ENCODE data around the gene KRT71. TPM values are rescaled to one million over a fixed set of nuclear protein-coding genes. Genes with fewer than 3 reads are reported as not detected.

KRT71 gene
- total RNA-seq, 2 donors from 2014 or later, result not detected

DNA sequence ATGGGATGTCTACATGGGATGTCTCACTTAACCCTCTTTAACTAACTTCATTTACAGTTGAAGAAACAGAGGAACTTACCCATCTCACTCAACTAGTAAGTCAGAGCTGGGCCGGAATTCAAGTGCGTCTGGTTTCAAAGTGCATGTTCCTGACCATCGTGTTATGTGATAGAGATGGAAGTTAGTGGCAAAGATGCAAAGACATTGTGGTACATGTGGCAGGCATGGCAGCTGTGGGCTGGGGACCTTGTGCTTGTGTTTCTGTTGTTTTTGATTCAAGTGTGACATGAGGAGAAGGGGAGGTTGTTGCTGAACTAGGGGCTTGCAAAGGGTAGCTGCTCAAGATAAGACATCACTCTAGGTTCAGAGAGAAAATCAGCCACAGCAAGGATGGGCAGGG is 23.0 kb upstream of the KRT71 start:
- no peaks in the 10 kb centered on the region for H3K4me1 ChIP-seq (ENCODE audit: control insufficient read depth, insufficient read depth, low read length)
- no peaks in the 10 kb centered on the region for H3K9me3 Mint-ChIP-seq
- no peaks in the 10 kb centered on the region for H3K9me3 ChIP-seq (ENCODE audit: control insufficient read depth, low read length)
- no peak overlapping the region for H3K9ac ChIP-seq (ENCODE audit: extremely low read depth, low read length, poor library complexity, severe bottlenecking)
- H3K27me3 Mint-ChIP-seq (ENCODE audit: insufficient read depth), result peaks cover 10% of the 10 kb centered on the region
- TF ChIP-seq, protein P1, sequence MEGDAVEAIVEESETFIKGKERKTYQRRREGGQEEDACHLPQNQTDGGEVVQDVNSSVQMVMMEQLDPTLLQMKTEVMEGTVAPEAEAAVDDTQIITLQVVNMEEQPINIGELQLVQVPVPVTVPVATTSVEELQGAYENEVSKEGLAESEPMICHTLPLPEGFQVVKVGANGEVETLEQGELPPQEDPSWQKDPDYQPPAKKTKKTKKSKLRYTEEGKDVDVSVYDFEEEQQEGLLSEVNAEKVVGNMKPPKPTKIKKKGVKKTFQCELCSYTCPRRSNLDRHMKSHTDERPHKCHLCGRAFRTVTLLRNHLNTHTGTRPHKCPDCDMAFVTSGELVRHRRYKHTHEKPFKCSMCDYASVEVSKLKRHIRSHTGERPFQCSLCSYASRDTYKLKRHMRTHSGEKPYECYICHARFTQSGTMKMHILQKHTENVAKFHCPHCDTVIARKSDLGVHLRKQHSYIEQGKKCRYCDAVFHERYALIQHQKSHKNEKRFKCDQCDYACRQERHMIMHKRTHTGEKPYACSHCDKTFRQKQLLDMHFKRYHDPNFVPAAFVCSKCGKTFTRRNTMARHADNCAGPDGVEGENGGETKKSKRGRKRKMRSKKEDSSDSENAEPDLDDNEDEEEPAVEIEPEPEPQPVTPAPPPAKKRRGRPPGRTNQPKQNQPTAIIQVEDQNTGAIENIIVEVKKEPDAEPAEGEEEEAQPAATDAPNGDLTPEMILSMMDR (conservative IDR thresholded peaks at IDR 0.05), result no peak
- DNase-seq, result no peak
- no peak overlapping the region for H3K4me3 Mint-ChIP-seq
- no peak overlapping the region for H3K4me3 ChIP-seq (ENCODE audit: low read length)
- peaks cover 4% of the 10 kb centered on the region for H3K4me1 Mint-ChIP-seq
- H3K27ac ChIP-seq (ENCODE audit: low read depth, low read length), result no peak overlapping the region
- no peaks in the 10 kb centered on the region for H3K36me3 Mint-ChIP-seq (ENCODE audit: low read depth)
- WGBS, 2 experiments (ENCODE audit: insufficient coverage in 1 of 2, insufficient read length in 1 of 2), result 94% methylated on average over 3 of the region's 3 CpGs; no CpG with 5 or more reads in 1 of the 2 experiments
- no peaks in the 10 kb centered on the region for H3K27me3 ChIP-seq (ENCODE audit: control insufficient read depth, insufficient read depth, low read length, poor library complexity, severe bottlenecking)
- H3K36me3 ChIP-seq (ENCODE audit: control insufficient read depth, insufficient read depth, low read length), result no peaks in the 10 kb centered on the region
- no peak overlapping the region for H3K27ac Mint-ChIP-seq

DNA sequence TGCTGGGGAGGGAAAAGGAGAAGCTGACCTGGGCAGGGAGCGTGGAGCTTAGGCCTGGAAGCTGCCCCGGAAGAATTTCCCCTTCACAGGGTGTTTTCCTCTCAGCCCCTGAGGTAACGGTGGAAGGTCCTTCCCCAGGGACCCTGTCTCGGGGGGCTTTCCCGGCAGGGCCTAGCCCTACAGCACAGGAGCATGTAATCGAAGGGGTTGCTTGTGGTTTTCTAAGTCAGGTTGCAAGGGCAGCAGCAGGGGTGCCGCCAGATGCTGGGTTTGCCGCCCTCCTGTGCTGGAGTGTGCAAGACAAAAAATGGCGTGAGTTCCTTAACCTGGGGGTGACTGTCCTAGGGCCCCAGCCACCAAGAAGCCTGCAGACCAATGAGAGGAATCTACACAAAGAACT is 22.3 kb upstream of the KRT71 start:
- Mint-ChIP-seq H3K4me1 (no peaks in the 10 kb centered on the region), H3K36me3 (ENCODE audit: low read depth) (no peaks in the 10 kb centered on the region), H3K27ac (no peak overlapping the region), H3K4me3 (no peak overlapping the region), H3K9me3 (no peaks in the 10 kb centered on the region), H3K27me3 (ENCODE audit: insufficient read depth) (peaks cover 14% of the 10 kb centered on the region)
- no peak overlapping the region for H3K4me3 ChIP-seq (ENCODE audit: low read length)
- no peaks in the 10 kb centered on the region for H3K36me3 ChIP-seq (ENCODE audit: control insufficient read depth, insufficient read depth, low read length)
- H3K9me3 ChIP-seq (ENCODE audit: control insufficient read depth, low read length), result no peaks in the 10 kb centered on the region
- 92 to 97% methylated on average over 6 to 9 of the region's 9 CpGs for WGBS, 2 experiments (ENCODE audit: insufficient coverage in 1 of 2, insufficient read length in 1 of 2)
- H3K4me1 ChIP-seq (ENCODE audit: control insufficient read depth, insufficient read depth, low read length), result no peaks in the 10 kb centered on the region
- TF ChIP-seq, protein P1 (conservative IDR thresholded peaks at IDR 0.05), result no peak
- H3K9ac ChIP-seq (ENCODE audit: extremely low read depth, low read length, poor library complexity, severe bottlenecking), result no peak overlapping the region
- H3K27me3 ChIP-seq (ENCODE audit: control insufficient read depth, insufficient read depth, low read length, poor library complexity, severe bottlenecking), result no peaks in the 10 kb centered on the region
- DNase-seq, result no peak
- no peak overlapping the region for H3K27ac ChIP-seq (ENCODE audit: low read depth, low read length)

DNA sequence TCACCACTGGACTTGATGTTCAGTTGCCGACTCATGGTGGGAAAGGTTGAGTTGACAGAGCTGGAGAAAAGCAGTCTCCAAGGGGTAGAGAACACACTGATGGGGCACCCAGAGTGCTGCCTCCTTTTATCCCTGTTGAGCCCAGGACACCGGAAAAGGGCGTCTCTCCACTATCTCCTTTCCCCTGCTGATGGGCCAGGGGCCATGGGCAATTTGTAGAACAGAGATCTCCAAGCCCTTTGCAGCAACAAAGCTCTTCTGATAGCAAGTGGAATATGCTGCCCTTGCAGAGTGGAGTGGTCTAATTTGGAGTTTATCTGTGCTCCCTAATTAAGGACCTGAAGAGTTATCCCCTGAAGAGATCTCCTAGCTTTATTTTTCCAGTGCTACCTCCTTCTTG is 20.8 kb upstream of the KRT71 start, which contains the start of gene KRT74:
Gene KRT74 (minus strand): TSS at position 101 of the 400 bp plus-strand sequence. CDS start 66 bp downstream, at position 35.
- H3K27ac Mint-ChIP-seq, result no peak within 1 kb of the TSS
- no peak for DNase-seq
- Histone ChIP-seq H3K9me3 (ENCODE audit: control insufficient read depth, low read length) (no peaks in the 10 kb centered on the region), H3K4me3 (ENCODE audit: low read length) (no peak within 1 kb of the TSS), H3K9ac (ENCODE audit: extremely low read depth, low read length, poor library complexity, severe bottlenecking) (no peak within 1 kb of the TSS), H3K27ac (ENCODE audit: low read depth, low read length) (no peak within 1 kb of the TSS), H3K36me3 (ENCODE audit: control insufficient read depth, insufficient read depth, low read length) (no peaks in the 10 kb centered on the region), H3K4me1 (ENCODE audit: control insufficient read depth, insufficient read depth, low read length) (no peaks in the 10 kb centered on the region), H3K27me3 (ENCODE audit: control insufficient read depth, insufficient read depth, low read length, poor library complexity, severe bottlenecking) (no peaks in the 10 kb centered on the region)
- no peaks in the 10 kb centered on the region for H3K9me3 Mint-ChIP-seq
- TF ChIP-seq, protein P1 (conservative IDR thresholded peaks at IDR 0.05), result no peak
- no peaks in the 10 kb centered on the region for H3K4me1 Mint-ChIP-seq
- H3K27me3 Mint-ChIP-seq (ENCODE audit: insufficient read depth), result peaks cover 14% of the 10 kb centered on the region
- WGBS, 2 experiments (ENCODE audit: insufficient coverage in 1 of 2, insufficient read length in 1 of 2), result 93 to 100% methylated on average over 1 to 3 of the region's 3 CpGs
- no peaks in the 10 kb centered on the region for H3K36me3 Mint-ChIP-seq (ENCODE audit: low read depth)
- H3K4me3 Mint-ChIP-seq, result no peak within 1 kb of the TSS
